Measurements from ENCODE around the gene TUBA1C.

DNA sequence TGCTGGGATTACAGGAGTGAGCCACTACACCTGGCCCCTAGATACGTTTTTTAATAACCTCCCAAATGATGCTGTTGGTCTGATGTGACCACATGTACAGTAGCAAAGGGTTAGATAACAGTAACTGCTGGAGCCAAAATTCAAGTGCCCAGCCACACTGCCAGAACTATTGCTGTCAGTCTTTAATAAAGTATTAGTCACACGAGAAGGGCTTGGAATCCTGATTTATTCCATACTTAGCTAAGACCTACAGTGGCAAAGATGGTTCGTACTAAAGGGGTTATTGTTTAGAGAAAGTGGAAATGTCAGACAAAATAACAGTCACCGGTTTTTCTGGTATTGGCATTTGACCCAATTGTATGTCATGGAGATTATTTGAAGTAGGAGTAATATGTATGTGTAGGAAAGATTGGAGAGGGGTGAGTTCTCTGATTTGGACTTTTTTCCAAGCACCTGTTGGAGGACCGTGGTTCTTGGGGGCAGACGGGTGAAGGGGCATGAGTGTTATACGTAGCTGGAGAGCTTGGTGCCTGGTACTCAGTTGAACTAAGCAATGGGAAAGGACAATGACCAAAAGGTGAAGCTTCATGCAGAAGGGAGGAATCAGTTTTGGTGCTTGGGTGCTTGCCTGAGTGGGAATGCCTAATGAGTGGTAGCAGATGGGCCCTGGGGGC is 9.7 kb downstream of the TUBA1C start:
- TF ChIP-seq, protein P1, sequence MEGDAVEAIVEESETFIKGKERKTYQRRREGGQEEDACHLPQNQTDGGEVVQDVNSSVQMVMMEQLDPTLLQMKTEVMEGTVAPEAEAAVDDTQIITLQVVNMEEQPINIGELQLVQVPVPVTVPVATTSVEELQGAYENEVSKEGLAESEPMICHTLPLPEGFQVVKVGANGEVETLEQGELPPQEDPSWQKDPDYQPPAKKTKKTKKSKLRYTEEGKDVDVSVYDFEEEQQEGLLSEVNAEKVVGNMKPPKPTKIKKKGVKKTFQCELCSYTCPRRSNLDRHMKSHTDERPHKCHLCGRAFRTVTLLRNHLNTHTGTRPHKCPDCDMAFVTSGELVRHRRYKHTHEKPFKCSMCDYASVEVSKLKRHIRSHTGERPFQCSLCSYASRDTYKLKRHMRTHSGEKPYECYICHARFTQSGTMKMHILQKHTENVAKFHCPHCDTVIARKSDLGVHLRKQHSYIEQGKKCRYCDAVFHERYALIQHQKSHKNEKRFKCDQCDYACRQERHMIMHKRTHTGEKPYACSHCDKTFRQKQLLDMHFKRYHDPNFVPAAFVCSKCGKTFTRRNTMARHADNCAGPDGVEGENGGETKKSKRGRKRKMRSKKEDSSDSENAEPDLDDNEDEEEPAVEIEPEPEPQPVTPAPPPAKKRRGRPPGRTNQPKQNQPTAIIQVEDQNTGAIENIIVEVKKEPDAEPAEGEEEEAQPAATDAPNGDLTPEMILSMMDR (IDR thresholded peaks at IDR 0.05), result no peak
- TF ChIP-seq, protein P2, sequence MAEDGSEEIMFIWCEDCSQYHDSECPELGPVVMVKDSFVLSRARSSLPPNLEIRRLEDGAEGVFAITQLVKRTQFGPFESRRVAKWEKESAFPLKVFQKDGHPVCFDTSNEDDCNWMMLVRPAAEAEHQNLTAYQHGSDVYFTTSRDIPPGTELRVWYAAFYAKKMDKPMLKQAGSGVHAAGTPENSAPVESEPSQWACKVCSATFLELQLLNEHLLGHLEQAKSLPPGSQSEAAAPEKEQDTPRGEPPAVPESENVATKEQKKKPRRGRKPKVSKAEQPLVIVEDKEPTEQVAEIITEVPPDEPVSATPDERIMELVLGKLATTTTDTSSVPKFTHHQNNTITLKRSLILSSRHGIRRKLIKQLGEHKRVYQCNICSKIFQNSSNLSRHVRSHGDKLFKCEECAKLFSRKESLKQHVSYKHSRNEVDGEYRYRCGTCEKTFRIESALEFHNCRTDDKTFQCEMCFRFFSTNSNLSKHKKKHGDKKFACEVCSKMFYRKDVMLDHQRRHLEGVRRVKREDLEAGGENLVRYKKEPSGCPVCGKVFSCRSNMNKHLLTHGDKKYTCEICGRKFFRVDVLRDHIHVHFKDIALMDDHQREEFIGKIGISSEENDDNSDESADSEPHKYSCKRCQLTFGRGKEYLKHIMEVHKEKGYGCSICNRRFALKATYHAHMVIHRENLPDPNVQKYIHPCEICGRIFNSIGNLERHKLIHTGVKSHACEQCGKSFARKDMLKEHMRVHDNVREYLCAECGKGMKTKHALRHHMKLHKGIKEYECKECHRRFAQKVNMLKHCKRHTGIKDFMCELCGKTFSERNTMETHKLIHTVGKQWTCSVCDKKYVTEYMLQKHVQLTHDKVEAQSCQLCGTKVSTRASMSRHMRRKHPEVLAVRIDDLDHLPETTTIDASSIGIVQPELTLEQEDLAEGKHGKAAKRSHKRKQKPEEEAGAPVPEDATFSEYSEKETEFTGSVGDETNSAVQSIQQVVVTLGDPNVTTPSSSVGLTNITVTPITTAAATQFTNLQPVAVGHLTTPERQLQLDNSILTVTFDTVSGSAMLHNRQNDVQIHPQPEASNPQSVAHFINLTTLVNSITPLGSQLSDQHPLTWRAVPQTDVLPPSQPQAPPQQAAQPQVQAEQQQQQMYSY (CRISPR knock-in tag; IDR thresholded peaks at IDR 0.05), result no peak
- TF ChIP-seq ZNF138 (CRISPR knock-in tag; conservative IDR thresholded peaks at IDR 0.05) (no peak), TCF7 (CRISPR knock-in tag; IDR thresholded peaks at IDR 0.05; ENCODE audit: low read depth) (no peak), ZNF671 (CRISPR knock-in tag; IDR thresholded peaks at IDR 0.05) (no peak), SP1 (CRISPR knock-in tag; conservative IDR thresholded peaks at IDR 0.05) (no peak), ZNF396 (CRISPR knock-in tag; IDR thresholded peaks at IDR 0.05; ENCODE audit: borderline replicate concordance) (no peak), ZNF263 (CRISPR knock-in tag; IDR thresholded peaks at IDR 0.05; ENCODE audit: low read depth) (no peak), SMAD4 (CRISPR knock-in tag; IDR thresholded peaks at IDR 0.05) (no peak)
- TF ChIP-seq, protein P3, sequence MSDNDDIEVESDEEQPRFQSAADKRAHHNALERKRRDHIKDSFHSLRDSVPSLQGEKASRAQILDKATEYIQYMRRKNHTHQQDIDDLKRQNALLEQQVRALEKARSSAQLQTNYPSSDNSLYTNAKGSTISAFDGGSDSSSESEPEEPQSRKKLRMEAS (CRISPR knock-in tag; IDR thresholded peaks at IDR 0.05), result no peak
- TF ChIP-seq, protein P4, sequence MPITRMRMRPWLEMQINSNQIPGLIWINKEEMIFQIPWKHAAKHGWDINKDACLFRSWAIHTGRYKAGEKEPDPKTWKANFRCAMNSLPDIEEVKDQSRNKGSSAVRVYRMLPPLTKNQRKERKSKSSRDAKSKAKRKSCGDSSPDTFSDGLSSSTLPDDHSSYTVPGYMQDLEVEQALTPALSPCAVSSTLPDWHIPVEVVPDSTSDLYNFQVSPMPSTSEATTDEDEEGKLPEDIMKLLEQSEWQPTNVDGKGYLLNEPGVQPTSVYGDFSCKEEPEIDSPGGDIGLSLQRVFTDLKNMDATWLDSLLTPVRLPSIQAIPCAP (CRISPR knock-in tag; IDR thresholded peaks at IDR 0.05), result no peak
- TF ChIP-seq, protein P5, sequence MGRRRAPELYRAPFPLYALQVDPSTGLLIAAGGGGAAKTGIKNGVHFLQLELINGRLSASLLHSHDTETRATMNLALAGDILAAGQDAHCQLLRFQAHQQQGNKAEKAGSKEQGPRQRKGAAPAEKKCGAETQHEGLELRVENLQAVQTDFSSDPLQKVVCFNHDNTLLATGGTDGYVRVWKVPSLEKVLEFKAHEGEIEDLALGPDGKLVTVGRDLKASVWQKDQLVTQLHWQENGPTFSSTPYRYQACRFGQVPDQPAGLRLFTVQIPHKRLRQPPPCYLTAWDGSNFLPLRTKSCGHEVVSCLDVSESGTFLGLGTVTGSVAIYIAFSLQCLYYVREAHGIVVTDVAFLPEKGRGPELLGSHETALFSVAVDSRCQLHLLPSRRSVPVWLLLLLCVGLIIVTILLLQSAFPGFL (CRISPR knock-in tag; IDR thresholded peaks at IDR 0.05; ENCODE audit: borderline replicate concordance), result no peak
- TF ChIP-seq, protein P6, sequence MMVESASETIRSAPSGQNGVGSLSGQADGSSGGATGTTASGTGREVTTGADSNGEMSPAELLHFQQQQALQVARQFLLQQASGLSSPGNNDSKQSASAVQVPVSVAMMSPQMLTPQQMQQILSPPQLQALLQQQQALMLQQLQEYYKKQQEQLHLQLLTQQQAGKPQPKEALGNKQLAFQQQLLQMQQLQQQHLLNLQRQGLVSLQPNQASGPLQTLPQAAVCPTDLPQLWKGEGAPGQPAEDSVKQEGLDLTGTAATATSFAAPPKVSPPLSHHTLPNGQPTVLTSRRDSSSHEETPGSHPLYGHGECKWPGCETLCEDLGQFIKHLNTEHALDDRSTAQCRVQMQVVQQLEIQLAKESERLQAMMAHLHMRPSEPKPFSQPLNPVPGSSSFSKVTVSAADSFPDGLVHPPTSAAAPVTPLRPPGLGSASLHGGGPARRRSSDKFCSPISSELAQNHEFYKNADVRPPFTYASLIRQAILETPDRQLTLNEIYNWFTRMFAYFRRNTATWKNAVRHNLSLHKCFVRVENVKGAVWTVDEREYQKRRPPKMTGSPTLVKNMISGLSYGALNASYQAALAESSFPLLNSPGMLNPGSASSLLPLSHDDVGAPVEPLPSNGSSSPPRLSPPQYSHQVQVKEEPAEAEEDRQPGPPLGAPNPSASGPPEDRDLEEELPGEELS (CRISPR knock-in tag; IDR thresholded peaks at IDR 0.05), result no peak
- TF ChIP-seq, protein P7, sequence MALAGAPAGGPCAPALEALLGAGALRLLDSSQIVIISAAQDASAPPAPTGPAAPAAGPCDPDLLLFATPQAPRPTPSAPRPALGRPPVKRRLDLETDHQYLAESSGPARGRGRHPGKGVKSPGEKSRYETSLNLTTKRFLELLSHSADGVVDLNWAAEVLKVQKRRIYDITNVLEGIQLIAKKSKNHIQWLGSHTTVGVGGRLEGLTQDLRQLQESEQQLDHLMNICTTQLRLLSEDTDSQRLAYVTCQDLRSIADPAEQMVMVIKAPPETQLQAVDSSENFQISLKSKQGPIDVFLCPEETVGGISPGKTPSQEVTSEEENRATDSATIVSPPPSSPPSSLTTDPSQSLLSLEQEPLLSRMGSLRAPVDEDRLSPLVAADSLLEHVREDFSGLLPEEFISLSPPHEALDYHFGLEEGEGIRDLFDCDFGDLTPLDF (CRISPR knock-in tag; IDR thresholded peaks at IDR 0.05), result no peak

All from WTC11 (cell line).